Pons (tissue), 1 donor: Measurements from ENCODE around the gene DPP7.

Experiments used
- DNase-seq: peaks from one replicate; pipeline ENCODE4 v3.0.0-alpha.2; 2016; ENCODE audit warnings: low spot score

DPP7 gene

DNA sequence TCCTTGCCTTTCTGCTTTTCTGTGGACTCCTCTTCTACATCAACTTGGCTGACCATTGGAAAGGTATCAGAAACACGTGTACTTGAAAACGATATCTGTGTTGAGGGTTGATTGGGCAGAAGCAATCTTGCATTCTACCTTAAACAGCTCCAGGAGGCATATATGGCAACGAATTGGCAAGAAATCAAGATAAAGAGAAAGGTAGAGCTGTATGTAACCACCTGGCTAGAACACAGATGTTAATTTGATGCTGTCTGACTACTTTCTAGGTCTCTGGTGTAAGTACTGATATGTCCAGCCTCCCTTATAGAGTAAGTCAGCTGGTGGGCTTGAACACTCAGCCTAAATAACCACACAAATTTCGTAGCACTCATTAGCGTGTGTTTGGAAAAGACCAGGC is 26.4 kb downstream of the DPP7 start:
- no peak for DNase-seq

DNA sequence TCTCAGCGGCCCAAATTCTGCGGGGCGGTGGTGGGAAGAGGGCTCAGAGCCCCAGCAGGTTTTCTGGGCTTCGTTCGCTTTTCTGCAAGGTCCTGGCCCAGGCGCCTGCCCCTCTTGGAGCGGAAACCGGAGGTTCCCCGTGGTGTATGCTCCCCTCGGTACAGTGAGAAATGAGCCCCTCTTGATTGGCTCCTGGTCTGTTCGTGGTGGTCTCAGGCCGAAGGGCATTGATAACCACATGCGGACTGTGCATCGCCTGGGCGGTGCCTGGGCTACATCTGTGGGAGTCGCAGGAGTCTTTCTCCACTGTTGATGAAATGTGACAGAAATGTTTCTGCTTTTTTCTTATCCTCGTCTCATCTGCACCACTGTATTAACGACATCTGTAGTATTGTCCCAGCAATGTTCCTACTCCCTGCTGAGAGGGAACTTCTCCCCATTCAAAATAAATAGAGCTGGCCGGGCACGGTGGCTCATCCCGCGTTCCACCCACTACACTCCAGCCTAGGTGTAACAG is 27.1 kb downstream of the DPP7 start:
- no peak for DNase-seq

- peak; percentile 94 for DNase-seq
Observed at GRCh38 chr9:137086531-137087408, 27.8 kb downstream of the DPP7 start, which contains the start of gene MAN1B1. Gene MAN1B1, plus strand, starts transcription at chr9:137086985. Its CDS starts 15 bp downstream, at chr9:137087000.

- DNase-seq, result no peak
Observed at GRCh38 chr9:137085920-137086530, 28.5 kb downstream of the DPP7 start.

DNA sequence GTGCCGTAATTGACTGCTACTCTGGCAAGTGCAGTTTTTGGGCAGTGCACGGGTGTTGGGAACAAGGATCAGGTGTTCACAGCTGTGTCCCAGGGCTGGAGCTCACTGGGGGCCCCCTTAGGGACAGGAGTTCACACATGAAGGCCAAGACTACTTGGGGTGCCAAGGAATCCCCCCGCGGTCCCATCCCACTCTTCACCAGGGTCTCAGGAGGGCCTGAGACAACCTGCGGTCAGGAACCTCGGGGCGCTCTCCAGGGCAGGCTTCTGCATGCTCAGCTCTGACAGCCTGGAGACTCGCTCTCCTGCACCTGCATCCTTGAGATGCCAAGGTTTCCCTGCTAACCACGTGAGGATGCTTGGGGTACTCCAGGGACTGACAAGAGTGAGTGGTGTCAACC is 30.0 kb downstream of the DPP7 start:
- DNase-seq, result no peak

DNA sequence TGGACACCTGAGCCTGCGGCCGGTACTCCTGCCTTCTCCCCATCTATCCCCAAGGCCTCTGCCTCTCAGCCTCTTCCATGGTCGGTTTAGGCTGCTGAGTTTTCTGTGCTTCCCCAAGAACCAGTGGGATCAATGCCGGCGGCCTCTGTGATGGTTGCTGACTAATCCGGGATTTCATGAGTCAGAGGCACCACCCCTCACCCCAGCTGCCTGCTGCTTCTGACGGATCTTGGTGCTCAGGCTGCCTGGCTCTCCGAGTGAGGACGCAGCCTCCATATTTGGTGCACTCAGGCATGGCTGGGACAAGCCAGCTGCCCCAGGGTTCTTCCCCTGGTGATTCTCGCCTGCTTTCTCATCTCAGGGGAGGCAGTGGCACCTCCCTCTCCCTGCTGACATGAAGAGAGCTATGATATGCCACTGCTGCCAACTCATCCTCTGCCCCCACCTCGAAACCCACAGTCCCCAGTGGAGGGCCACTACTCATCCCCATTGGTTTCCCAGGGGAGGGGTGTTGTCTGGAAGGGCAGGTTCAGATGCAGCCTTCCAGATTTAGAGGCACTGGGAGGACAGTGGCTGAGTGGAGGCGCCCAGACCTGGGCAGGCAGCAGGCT is 31.0 kb downstream of the DPP7 start:
- DNase-seq, result no peak

DNA sequence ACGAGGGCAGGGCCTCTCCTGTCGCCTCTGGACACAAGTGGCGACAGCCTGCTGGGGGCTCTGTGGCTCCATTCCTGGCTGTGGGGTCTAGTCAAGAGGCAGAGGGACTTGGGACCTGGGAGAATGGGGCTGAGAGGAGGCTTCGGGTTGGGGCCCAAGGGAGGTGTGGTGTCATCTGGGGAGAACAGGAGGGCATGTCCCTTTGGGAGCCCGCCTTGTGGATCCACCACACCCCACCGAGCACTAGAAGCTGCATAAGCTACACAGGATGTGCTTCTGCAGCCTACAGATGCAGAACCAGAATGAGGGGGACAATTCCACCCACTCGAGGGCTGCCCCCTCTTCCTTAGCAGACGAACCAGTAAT is 31.6 kb downstream of the DPP7 start:
- DNase-seq, result no peak

- no peak for DNase-seq
Observed at GRCh38 chr9:137082222-137082924, 32.2 kb downstream of the DPP7 start.

DNA sequence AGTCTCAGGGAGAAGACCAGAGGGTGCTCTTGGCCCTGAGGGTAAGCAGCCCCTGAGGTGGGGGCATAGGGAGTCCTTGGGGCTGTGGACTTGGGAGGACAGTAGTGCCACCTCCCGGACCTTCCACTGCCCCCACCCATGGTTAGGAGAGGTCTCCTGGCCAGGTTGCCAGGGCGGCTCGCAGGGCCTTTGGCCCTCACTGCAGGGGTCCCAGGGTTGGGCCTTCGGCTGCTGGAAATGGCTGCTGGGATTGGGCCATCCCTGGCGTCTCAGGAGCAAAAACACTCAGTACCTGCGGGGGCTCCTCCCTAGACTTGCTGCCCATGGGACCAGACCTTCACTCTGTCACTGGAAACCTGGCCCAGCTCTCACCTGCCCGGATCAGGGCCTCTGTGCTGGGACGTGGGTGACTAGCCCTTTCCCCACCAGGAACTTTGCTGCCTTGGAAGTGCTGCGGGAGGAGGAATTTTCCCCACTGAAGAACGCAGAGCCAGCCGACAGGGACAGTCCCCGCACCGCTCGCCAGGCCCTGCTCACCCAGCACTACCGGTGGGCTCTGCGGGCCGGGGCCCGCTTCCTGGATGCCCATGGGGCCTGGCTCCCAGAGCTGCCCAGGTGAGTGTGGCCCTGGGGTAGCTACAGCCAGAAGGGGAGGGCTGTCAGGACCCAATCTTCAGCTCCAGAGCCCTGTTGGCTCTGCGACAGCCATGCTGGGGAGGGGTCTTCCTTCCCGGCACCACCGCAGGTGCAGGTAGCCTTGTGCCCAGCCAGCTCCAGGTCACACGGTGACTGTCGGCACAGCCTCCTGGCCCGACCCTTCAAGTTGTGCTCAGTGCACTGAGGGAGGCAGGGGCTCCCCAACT is 34.0 kb downstream of the DPP7 start:
- DNase-seq, result no peak

GRCh38 chr9:137079401-137079787 is 35.1 kb downstream of the DPP7 start:
- DNase-seq, result no peak

DNA sequence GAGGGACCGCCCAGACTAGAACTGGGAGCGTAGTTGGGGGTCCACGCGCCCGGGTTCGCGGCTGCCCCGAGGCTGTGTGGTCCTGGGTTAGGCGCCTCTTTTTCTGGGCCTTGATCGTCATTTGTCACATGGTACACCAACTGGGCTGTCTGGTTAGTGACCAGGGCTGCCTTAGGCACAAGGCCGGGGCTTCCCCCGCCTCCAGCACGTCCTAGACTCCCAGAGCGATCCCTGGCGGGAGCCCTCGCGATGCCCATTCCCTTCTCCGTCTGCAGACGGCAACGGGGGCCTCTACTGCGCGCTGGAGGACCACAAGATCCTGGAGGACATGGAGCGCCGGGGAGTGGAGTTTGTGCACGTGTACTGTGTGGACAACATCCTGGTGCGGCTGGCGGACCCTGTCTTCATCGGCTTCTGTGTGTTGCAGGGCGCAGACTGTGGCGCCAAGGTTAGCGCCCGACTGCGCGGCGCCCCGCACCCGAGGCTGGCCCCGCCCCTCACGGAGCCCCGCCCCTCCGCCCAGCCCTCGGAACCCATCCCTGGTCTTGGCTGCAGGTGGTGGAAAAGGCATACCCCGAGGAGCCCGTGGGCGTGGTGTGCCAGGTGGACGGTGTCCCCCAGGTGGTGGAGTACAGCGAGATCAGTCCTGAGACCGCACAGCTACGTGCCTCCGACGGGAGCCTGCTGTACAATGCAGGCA is 35.7 kb downstream of the DPP7 start:
- no peak for DNase-seq

GRCh38 chr9:137077758-137078693 is 36.5 kb downstream of the DPP7 start:
- no peak for DNase-seq

DNA sequence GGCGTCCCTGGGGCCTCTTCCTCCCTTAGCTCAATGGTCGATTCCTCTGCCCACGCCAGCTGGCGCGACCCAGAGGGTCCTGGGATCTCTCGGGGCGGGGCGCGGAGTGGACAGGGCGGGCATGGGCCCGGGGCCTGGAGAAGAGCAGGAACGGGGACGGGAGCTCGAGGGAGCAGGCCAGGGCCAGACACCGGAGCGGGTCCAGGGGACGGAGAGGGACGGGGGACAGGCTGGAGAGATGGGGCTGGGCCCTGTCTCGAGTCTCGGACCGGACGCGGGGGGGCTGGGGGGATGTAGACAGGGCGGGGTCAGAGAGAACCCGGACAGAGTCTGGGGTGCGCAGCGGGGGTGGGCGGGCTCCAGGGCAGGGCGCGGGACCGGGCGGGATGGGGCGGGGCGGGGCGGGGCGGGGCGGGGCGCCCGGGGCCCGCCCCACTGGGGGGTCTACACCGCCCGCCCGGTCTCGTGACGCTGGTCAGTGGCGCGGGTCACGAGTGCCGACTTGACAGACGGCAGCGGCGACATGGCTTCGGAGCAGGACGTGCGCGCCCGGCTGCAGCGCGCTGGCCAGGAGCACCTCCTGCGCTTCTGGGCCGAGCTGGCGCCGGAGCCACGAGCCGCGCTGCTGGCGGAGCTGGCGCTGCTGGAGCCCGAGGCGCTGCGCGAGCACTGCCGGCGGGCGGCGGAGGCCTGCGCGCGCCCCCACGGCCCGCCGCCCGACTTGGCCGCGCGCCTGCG is 37.4 kb downstream of the DPP7 start, which contains the start of gene UAP1L1:
TSS of gene UAP1L1 (plus strand) at position 508 of the 738 bp plus-strand sequence. CDS start at position 524, 16 bp downstream.
- DNase-seq, result peak; percentile 59

DNA sequence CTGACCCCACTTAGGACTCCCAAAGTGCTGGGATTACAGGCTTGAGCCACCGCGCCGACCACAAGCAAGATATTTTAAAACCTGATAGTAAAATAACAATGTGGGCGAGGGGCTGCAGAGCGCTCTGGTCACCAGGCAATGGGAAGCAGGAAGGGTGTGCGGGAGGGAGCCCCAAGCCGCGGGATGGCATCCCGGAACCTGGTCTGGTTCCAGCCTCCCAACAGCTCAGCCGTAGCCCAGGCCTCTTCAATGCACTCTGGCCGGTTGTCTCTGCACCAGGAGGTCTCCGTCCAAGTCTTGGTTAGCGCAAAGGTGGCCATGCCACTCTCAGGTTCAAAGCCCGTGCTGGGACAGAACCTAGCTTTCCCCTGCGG is 37.9 kb downstream of the DPP7 start:
- no peak for DNase-seq

DNA sequence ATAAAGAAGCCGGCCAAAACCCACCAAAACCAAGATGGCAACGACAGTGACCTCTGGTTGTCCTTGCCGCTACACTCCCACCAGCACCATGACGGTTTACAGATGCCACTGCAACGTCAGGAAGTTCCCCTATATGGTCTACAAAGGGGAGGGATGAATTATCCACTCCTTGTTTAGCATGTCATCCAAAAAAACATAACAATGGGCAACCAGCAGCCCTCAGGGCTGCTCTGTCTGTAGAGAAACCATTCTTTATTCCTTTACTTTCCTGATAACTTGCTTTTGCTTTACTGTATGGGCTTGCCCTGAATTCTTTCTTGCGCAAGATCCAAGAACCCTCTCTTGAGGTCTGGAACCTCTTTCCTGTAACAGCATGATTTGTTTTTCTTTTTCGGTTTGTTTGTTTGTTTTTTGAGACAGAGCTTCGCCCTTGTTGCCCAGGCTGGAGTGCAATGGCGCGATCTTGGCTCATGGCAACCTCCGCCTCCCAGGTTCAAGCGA is 39.2 kb downstream of the DPP7 start:
- DNase-seq, result no peak

GRCh38 chr9:137074657-137075274 is 39.8 kb downstream of the DPP7 start:
- no peak for DNase-seq

GRCh38 chr9:137073992-137074399 is 40.5 kb downstream of the DPP7 start:
- no peak for DNase-seq

GRCh38 chr9:137071282-137071681 is 43.3 kb downstream of the DPP7 start:
- no peak for DNase-seq
